Fibroblast of lung (primary cell): ENCODE results near the gene PEX14. TPM values are rescaled to one million over a fixed set of nuclear protein-coding genes. Genes with fewer than 3 reads are reported as not detected.

Experiments used
- DNase-seq, 2 donors: peaks; one replicate each; pipeline versions ENCODE4 v3.0.0 to v3.0.0-alpha.2; 2010; ENCODE audit warnings: low read depth in 2 of 2
- H2AFZ ChIP-seq: 2 replicates; pipeline ENCODE4 v1.5.1; 2012; ENCODE audit warnings: low read length, control low read depth, inconsistent platforms
- H3K27ac ChIP-seq: 2 replicates; pipeline ENCODE4 v1.5.1; 2011; ENCODE audit warnings: low read length, control low read depth; ENCODE audit not compliant: insufficient read depth
- H3K27me3 ChIP-seq: 2 replicates; pipeline ENCODE4 v1.5.1; 2011; ENCODE audit warnings: mild to moderate bottlenecking, low read length; ENCODE audit not compliant: control insufficient read depth, insufficient read depth
- H3K36me3 ChIP-seq: 2 replicates; pipeline ENCODE4 v1.5.1; 2011; ENCODE audit warnings: low read length; ENCODE audit not compliant: control insufficient read depth, insufficient read depth
- H3K4me1 ChIP-seq: 2 replicates; pipeline ENCODE4 v1.5.1; 2011; ENCODE audit warnings: low read length; ENCODE audit not compliant: control insufficient read depth, insufficient read depth; ENCODE audit errors: extremely low read depth
- H3K4me2 ChIP-seq: 2 replicates; pipeline ENCODE4 v1.5.1; 2011; ENCODE audit warnings: low read length, control low read depth; ENCODE audit not compliant: insufficient read depth; ENCODE audit errors: extremely low read depth
- H3K4me3 ChIP-seq, 4 experiments: fragments of 200-600 bp in 1 of 4; sonication (generic) in 1 of 4; replicated peaks in 1 of 4; 2 replicates each; pipeline ENCODE4 v1.5.1; 2011 to 2016; ENCODE audit warnings: low read length in 4 of 4, low read depth in 3 of 4, mild to moderate bottlenecking in 3 of 4, control low read depth in 2 of 4, inconsistent platforms in 1 of 4, mixed read lengths in 1 of 4; ENCODE audit not compliant: insufficient read depth in 1 of 4; ENCODE audit errors: control extremely low read depth in 1 of 4
- H3K79me2 ChIP-seq: 2 replicates; pipeline ENCODE4 v1.5.1; 2012; ENCODE audit warnings: mild to moderate bottlenecking, low read length, inconsistent platforms; ENCODE audit not compliant: control insufficient read depth, insufficient read depth
- H3K9ac ChIP-seq: 2 replicates; pipeline ENCODE4 v1.5.1; 2011; ENCODE audit warnings: mild to moderate bottlenecking, low read length, control low read depth; ENCODE audit not compliant: insufficient read depth
- H3K9me3 ChIP-seq: 2 replicates; pipeline ENCODE4 v1.5.1; 2012; ENCODE audit warnings: low read depth, low read length; ENCODE audit not compliant: control insufficient read depth, insufficient read depth
- H4K20me1 ChIP-seq: 2 replicates; pipeline ENCODE4 v1.5.1; 2011; ENCODE audit warnings: low read length; ENCODE audit not compliant: control insufficient read depth, insufficient read depth; ENCODE audit errors: extremely low read depth
- CTCF ChIP-seq, 2 donors: IDR thresholded peaks in 1 of 2; conservative IDR thresholded peaks in 1 of 2; 1 replicate in 1 of 2; 2 replicates in 1 of 2; pipeline ENCODE4 v1.5.1; 2011 to 2012; ENCODE audit warnings: low read length in 2 of 2, control low read depth in 1 of 2, inconsistent platforms in 1 of 2, low read depth in 1 of 2, mild to moderate bottlenecking in 1 of 2
- EZH2 ChIP-seq: IDR thresholded peaks from 2 replicates; pipeline ENCODE4 v1.5.1; 2012; ENCODE audit warnings: low read length, control low read depth, mild to moderate bottlenecking; ENCODE audit errors: missing control alignments
- polyA plus RNA-seq, 2 donors: library from polyadenylated mRNA; depleted of rRNA in 1 of 2; stranded (reverse) in 1 of 2; unstranded in 1 of 2; fragments of >200 nt; gene quantifications; 2 replicates each; pipeline ENCODE4 v1.2.1, GENCODE V29; 2011 to 2012; ENCODE audit warnings: missing spikeins in 1 of 2
- total RNA-seq: library from RNA; depleted of rRNA; stranded (reverse); fragments of >200 nt; gene quantifications from 2 replicates; pipeline ENCODE4 v1.2.1, GENCODE V29; 2014

Gene PEX14
- total and polyA plus RNA-seq, 2 donors (not counting 1 experiment from before 2014, with no cell fraction given), result 10.3 to 11.4 TPM

- no peaks in the 10 kb centered on the region for H3K4me1 ChIP-seq
- TF ChIP-seq CTCF (conservative IDR thresholded peaks at IDR 0.05 in 1 of 2, IDR thresholded peaks at IDR 0.05 in 1 of 2; ENCODE audit: low read depth in 1 of 2, low read length in 2 of 2) (no peak), EZH2 (no peak)
- no peaks in the 10 kb centered on the region for H3K27me3 ChIP-seq
- no peak overlapping the region for H3K4me3 ChIP-seq
- H2AFZ ChIP-seq, result no peak overlapping the region
- H4K20me1 ChIP-seq, result no peaks in the 10 kb centered on the region
- H3K79me2 ChIP-seq, result no peaks in the 10 kb centered on the region
- no peak overlapping the region for H3K27ac ChIP-seq
- no peaks in the 10 kb centered on the region for H3K9me3 ChIP-seq
- no peak overlapping the region for H3K9ac ChIP-seq
- DNase-seq, result no peak
- H3K36me3 ChIP-seq, result no peaks in the 10 kb centered on the region
- no peak overlapping the region for H3K4me2 ChIP-seq
These were observed 166.2 kb downstream of the PEX14 start for GRCh38 chr1:10640843-10641553.

- no peak for DNase-seq
- Histone ChIP-seq H3K4me3 (no peak overlapping the region), H4K20me1 (no peaks in the 10 kb centered on the region), H3K4me2 (no peak overlapping the region), H3K9me3 (no peaks in the 10 kb centered on the region), H3K27me3 (no peaks in the 10 kb centered on the region), H3K9ac (no peak overlapping the region), H3K27ac (no peak overlapping the region), H3K36me3 (no peaks in the 10 kb centered on the region), H2AFZ (no peak overlapping the region), H3K4me1 (no peaks in the 10 kb centered on the region), H3K79me2 (no peaks in the 10 kb centered on the region)
- TF ChIP-seq CTCF (conservative IDR thresholded peaks at IDR 0.05 in 1 of 2, IDR thresholded peaks at IDR 0.05 in 1 of 2; ENCODE audit: low read depth in 1 of 2, low read length in 2 of 2), result no peak
- TF ChIP-seq EZH2, result no peak
These were observed 167.2 kb downstream of the PEX14 start for GRCh38 chr1:10641976-10642375.

GRCh38 chr1:10642403-10643080 lies 167.8 kb downstream of the PEX14 start:
- no peak overlapping the region for H3K4me2 ChIP-seq
- H3K36me3 ChIP-seq, result no peaks in the 10 kb centered on the region
- no peak overlapping the region for H2AFZ ChIP-seq
- no peak overlapping the region for H3K4me3 ChIP-seq
- H3K4me1 ChIP-seq, result no peaks in the 10 kb centered on the region
- DNase-seq, result no peak
- H3K27me3 ChIP-seq, result no peaks in the 10 kb centered on the region
- no peaks in the 10 kb centered on the region for H3K9me3 ChIP-seq
- no peak overlapping the region for H3K9ac ChIP-seq
- H3K27ac ChIP-seq, result no peak overlapping the region
- H3K79me2 ChIP-seq, result no peaks in the 10 kb centered on the region
- no peaks in the 10 kb centered on the region for H4K20me1 ChIP-seq
- TF ChIP-seq CTCF (conservative IDR thresholded peaks at IDR 0.05 in 1 of 2, IDR thresholded peaks at IDR 0.05 in 1 of 2; ENCODE audit: low read depth in 1 of 2, low read length in 2 of 2) (no peak), EZH2 (no peak)
